NCI-H345 treated with DMSO at 0.1 percent for 48 hours (cell line): ENCODE data around the gene GZMM.

ENCODE experiments used
- DNase-seq: peaks from one replicate; lab custom pipeline; 2025; ENCODE audit not compliant: unreplicated experiment; lab: John Stamatoyannopoulos, UW

GZMM gene

DNA sequence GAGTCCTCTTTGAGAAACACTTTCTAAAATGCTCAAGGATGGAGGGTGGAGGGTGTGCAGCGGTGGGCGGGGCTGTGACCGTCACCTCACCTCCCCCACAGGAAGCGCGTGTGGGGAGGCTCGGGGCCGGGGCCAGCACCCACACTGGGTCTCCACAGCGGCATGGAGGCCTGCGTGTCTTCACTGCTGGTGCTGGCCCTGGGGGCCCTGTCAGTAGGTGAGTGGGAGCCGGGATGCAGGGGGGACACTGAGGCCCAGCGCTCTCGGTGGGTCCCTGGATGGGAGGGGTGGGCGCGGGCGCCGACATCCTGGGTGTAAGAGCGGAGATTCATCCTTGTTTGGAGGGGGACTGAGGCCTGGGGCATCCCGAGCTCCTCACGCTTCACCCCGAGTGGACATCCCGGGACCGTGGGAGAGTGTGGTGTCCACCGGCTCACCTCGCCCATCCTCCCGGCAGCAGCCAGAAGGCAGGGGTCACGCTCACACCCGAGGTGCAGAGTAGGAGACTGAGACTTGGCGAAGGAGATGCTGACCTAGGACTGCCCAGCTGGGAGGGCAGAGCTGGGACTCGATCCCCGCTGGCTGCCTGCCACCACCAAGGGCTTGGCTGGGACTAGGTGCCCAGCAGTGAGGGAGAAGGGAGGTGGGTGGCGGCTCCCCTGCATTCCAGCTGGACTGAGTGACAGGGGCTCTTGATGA is at the start of gene GZMM:
Gene GZMM, plus strand, starts transcription at position 144 of the 699 bp plus-strand sequence. Its CDS starts 19 bp downstream, at position 163.
- no peak for DNase-seq

GRCh38 chr19:494171-495080 is 49.4 kb upstream of the GZMM start:
- no peak for DNase-seq

DNA sequence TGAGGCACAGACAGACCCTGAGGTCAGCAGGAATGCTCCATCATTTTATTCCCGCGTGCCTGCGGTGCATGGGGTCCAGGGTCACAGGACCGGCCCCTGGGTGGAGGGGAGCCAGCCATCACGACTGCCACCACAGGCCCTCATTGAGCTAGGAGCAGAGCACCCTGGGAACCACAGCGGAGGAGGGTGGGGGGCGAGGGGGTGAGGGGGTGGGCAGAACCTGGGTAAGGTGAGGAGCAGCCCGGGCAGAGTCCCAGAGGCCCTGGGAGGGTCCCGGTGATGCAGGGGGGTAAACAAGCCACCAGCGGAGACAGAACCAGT is 48.8 kb upstream of the GZMM start:
- DNase-seq: no peak

GRCh38 chr19:495402-496111 is 48.3 kb upstream of the GZMM start:
- DNase-seq: no peak

- DNase-seq: no peak
These were observed 47.7 kb upstream of the GZMM start, which contains the start of gene MADCAM1 for GRCh38 chr19:496112-496665. Gene MADCAM1 (plus strand): TSS chr19:496486. CDS start chr19:496500, 14 bp downstream.

DNA sequence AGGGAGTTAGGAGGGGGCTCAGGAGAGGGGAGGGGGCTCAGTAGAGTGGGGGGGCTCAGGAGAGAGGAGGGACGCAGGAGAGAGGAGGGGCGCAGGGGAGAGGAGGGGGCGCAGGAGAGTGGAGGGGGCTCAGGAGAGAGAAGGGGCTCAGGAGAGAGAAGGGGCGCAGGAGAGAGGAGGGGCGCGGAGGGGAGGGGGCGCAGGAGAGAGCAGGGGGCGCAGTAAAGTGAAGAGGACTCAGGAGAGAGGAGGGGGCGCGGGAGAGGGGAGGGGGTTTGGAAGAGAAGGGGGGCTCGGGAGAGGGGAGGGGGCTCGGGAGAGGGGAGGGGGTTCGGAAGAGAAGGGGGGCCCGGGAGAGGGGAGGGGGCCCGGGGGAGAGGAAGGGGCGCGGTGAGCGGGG is 46.9 kb upstream of the GZMM start:
- no peak for DNase-seq

DNA sequence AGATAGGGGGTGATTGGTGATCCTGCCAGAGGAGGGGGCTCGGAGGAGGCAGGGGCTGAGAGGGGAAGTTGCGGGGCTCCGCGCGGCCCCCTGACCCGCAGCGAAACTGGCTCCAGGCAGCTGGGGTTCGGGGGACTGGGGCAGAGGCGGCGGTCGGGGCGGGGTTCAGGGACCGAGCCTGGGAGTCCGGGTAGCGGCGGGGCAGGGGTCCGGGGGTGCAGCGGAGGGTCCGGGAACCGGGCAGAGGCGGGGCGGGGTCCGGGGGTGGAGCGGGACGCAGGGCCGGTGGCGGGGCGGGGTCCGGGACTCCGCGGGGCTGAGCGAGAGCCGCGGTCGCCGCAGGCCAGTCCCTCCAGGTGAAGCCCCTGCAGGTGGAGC is 46.4 kb upstream of the GZMM start:
- no peak for DNase-seq

DNA sequence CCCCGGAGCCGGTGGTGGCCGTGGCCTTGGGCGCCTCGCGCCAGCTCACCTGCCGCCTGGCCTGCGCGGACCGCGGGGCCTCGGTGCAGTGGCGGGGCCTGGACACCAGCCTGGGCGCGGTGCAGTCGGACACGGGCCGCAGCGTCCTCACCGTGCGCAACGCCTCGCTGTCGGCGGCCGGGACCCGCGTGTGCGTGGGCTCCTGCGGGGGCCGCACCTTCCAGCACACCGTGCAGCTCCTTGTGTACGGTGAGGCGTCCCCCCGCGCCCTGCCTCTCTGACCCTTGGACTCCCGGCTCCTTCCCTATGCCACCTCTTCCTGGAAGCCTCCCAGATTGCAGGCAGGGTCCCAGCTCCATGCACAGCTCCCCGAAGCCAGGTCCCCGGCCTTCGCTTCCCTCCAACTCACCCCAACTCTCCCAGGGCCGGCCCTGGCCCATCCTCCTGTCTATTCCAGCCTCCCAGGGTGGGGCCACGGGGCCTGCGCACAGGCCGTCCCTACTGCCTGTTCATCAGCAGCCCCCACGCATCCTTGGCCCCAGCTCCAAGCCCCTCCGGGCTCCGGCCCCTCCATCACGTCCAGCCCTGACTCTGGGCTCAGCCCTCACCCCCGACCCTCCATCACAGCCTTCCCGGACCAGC is 45.9 kb upstream of the GZMM start:
- no peak for DNase-seq

DNA sequence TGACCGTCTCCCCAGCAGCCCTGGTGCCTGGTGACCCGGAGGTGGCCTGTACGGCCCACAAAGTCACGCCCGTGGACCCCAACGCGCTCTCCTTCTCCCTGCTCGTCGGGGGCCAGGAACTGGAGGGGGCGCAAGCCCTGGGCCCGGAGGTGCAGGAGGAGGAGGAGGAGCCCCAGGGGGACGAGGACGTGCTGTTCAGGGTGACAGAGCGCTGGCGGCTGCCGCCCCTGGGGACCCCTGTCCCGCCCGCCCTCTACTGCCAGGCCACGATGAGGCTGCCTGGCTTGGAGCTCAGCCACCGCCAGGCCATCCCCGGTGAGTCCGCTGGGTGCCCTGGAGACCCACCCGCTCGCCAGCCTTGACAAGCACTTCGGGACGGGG is 45.4 kb upstream of the GZMM start:
- DNase-seq: no peak

- DNase-seq: no peak
These were observed 44.8 kb upstream of the GZMM start for GRCh38 chr19:498977-499623.

DNA sequence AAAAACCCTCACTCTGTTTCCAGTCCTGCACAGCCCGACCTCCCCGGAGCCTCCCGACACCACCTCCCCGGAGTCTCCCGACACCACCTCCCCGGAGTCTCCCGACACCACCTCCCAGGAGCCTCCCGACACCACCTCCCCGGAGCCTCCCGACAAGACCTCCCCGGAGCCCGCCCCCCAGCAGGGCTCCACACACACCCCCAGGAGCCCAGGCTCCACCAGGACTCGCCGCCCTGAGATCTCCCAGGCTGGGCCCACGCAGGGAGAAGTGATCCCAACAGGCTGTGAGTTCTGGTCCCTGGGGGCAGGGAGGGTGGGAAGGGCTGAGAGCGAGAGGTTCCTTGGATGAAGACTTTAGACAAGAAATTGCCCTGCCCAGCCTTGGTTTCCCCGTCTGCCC is 42.2 kb upstream of the GZMM start:
- no peak for DNase-seq

DNA sequence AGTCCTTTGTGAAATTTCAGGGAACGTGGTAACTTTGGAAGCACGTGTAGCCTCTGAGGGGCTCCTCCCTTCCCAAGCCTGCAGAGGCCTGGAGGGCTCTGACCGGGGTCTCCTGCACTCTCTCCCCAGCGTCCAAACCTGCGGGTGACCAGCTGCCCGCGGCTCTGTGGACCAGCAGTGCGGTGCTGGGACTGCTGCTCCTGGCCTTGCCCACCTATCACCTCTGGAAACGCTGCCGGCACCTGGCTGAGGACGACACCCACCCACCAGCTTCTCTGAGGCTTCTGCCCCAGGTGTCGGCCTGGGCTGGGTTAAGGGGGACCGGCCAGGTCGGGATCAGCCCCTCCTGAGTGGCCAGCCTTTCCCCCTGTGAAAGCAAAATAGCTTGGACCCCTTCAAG is 39.2 kb upstream of the GZMM start:
- no peak for DNase-seq

DNA sequence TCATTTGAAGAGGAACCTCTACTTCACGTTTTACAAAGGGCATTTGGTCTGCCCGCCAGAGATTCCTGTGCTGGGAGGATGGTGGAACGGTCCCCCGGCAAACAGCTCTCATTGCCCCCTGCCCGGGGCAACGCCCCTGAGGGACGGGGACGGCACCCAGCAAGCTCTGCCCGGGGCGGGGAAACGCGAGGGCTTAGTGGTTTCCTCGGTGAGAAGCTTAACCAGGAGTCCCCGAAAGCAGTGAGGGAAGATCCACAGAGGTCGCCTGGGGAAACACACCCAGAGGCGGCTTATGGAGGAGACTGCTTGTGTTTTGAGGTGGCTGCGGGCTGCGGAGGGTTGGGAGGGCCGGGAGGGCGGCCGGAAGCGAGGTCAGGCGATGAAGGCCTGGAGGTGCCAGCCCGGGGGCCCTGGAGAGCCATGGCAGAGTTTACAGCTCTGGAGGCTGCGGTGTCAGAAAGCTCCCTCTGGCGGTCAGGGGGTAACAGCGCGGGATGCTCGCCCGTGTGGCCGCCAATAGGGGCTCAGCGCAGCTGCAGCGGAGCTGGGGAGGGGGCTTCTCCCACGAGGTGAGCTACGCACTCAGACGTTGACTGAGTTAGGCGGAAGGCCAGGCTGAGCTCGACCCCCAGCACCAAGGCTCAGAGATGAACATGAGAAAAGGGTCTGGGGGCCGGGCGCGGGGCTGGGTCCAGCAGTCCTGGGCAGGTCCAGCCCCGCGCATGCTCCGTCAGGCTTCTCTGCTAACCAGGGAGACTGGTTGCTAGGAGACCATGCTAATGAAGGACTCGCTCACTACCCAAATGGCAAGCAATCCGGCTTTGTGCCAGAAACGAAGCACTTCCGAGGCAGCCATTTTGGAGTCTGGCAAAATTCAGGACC is 37.2 kb upstream of the GZMM start:
- DNase-seq: peak; percentile 93

DNA sequence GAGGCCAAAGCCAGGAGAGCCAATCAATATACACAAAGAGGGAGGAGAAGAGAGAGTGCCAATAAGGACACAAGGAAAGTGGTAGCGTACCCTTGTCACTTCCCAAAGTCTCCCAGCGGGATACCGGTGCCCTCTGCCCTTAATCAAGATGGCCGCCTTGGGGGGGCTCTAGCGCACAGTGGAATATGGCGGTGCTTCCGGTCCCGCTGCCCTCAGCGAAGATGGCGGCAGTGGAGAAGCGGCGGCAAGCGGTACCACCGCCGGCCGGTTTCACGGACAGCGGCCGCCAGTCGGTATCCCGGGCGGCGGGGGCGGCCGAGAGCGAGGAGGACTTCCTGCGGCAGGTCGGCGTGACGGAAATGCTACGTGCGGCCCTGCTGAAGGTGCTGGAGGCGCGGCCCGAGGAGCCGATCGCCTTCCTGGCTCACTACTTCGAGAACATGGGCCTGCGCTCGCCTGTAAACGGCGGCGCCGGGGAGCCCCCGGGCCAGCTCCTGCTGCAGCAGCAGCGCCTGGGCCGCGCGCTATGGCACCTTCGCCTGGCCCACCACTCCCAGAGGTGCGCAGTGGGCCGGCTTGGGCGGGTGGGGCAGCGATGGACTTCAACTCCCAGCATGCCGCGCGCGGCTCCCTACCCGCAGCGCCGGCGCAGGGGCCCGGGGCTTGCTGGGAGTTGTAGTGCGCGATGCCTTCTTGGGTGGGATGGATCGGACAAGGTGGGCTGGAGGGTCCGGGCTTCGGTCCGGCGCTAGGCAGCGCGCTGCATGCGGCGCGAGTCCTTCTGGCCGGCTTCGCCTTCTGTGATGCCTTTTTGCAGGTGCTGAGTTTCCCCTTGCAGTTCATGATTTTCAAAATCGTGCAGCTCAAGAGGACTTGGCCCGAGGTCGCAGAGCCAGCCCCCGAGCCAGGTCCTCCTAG is 36.3 kb upstream of the GZMM start, which contains the start of gene TPGS1:
Gene TPGS1, plus strand, starts transcription at position 212 of the 918 bp plus-strand sequence. Its CDS starts 10 bp downstream, at position 222.
- peak; percentile 99 for DNase-seq

DNA sequence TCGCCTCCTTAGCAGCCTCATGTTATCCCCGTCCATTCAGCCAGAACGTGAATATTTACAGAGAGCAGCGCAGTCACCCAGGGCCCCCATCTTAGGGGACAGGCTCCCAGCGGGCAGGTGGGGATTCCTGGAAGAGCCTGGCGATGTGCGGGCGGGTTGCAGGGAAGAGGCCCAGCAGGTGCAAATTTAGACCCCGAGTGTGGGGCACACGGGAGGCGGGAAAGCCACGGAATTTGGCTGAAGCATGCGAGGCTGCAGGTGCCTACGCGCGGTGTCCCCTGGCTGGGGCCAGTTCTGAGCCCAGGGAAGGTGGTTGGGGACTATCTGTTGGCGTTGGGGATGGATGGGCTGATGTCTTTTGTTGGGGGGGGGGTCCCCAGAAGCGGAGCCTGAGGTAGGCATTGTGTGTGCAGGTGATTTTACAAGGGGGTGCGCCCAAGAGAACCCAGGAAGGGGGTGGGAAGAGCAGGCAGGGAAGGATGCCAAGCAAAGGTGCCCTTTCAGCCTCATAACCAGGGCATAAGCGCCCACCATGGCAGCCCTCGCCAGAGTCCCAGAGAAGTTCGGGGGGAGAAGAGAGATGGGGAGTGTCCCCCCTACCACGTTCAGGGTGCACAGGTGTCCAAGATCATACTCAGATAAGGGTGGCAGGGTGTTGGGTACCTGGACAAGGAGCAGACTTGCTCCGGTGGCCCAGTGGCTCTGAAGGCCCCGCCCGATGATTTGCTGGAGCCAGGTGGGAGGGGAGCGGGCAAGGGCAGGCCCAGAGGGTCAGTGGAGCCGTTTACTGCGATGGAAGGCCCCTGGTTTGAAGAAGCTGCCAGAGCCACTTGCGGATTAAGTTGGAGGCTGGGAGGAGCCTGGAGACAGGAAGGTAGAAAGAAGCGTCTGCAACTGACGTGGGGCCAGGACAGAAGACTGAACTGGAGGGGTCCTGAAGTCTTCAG is 35.4 kb upstream of the GZMM start:
- DNase-seq: no peak

GRCh38 chr19:510606-511100 is 33.2 kb upstream of the GZMM start:
- peak; percentile 76 for DNase-seq
